IPS-11a (cell line): ENCODE data around the gene ROBO1.

Experiments
- H3K4me3 ChIP-seq: one replicate; pipeline ENCODE4 v1.5.1; 2013; ENCODE audit warnings: low read depth, low read length, control low read depth

The ROBO1 gene

DNA sequence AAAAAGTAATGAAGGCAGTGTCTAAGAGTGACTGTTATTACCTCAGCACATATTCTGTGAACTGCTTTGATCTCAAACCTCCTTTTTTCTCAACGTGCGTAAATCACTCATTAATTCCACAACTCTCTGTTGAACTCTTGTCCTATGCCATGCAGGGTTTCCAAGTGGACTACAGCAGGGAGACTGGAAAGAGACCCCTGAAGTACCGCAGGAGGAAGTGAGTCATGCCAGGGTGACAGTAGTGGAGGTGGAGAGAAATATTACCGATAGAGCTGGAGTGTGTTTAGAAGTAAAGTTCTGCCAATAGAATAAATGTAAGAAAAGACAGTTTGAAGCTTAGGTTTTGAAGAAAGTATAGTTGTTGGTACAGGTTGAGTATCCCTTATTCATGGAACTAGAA lies 908.9 kb downstream of the ROBO1 start:
- no peak overlapping the region for H3K4me3 ChIP-seq

DNA sequence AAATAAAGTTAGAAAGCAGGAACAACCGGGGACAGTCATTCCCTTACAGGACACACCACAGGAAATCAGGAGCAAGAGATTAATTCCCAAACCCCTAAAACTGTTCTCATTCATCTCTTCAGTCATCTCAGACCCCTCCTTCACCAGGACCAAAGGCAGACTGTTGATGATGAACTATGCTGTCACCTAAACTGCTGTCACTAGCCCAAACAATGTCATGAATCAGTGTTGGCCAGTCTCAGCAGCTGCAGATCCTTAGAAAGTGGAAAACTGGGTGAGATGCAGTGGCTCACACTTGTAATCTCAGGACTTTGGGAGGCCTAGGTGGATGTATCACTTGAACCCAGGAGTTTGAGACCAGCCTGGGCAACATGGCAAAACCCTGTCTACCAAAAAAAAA lies 909.6 kb downstream of the ROBO1 start:
- no peak overlapping the region for H3K4me3 ChIP-seq

DNA sequence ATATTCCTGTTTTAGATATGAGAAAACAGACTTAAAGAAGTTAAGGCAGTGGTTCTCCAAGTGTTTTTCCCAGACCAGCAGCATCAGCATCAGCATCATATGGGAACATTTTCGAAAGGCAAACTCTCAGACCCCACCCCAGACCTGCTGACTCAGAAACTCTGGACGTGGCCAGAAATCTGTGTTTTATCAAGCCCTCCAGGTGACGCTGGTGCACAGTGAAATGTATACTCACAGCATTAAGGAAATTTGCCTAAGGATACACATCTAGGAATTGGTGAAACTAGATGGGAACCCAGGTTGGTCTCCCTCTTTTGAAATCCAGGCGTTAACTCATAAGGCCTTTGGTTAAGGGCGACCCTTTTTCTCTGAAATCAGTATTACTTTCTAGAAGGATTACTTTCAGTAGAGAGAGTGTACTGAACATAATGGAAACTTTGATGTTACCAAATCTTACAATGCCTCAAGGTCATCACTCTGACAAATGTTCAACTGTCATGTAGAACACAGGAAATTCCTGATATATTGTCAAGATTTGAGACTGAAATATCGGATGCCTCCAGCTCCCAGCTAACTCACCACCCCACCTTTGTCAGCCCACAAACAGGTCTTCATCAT lies 910.2 kb downstream of the ROBO1 start:
- H3K4me3 ChIP-seq = no peak overlapping the region

DNA sequence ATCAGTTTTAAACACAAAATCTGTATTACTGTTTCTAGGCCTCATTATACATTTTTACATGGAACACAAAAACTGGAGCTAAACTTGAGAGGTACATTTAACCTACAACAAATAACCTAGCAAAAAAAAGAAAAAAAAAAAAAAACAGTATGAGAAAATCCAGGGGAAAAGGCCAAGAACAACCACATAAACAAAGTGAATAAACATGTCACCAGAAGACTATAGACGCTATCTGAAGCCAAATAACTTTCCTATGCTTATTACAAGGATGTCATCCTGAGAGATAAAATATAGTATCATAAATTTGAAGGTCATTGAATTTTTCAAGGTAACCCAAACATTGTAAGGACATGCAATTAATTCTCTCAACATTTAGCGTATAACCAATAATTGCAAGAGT lies 911.6 kb downstream of the ROBO1 start:
- H3K4me3 ChIP-seq = no peak overlapping the region

DNA sequence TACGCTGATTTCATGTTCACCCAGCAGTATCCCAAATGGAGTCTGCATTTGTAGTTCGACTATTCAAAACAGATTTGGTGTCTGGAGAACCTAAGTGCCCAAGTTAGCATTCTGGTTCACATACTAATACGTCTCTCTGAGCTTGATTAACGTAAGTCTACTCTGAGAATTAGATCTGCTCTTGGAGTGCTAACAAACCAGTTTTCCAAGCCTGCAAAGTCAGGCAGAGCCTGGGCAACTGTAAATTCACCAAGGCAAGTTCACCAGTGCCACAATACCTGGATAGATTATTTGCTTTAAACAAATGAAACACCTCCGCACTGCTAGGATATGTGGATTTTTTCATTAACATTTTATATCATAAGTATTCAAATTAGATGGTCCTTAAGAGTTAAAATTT lies 912.6 kb downstream of the ROBO1 start:
- no peak overlapping the region for H3K4me3 ChIP-seq

DNA sequence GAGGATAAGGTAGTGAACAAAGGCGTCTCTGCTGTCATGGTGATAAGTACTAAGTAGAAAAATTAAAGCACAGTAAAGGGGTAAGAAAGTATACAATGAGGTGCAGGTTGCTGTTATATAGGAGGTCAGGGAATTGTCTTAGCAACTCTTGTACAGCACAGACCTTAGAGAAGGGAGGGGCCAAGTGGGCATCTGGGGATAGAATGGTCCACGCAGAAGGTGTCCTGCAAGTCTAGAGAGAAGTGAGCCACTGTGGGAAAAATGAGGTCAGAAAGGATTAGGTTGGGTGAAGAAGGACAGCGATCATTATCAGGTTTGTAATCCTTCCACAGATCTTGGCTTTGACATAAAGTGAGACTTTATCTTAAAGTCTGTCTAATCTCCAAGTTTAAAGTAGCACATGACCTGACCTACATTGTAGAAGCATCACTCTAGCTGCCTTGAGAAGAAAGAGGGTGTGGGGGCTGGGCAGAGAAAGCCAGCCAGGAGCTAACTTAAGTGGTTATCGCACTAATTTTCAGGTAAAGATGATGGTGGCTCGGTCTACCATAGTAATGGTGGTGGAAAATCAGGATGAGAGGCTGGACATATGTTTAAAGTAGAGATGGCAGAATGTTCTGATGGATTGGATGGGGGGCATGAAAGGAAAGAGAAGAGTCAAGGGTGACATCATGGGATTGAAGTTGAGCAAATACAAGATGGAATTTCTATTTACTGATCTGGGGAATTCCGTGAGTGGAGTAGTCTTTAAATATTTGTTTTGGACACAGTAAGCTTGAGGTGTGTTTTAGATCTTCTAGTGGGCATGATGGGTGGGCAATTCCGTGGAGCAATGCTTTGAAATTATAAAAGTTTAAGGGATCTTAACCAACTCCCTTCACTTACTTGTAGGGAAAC lies 919.2 kb downstream of the ROBO1 start:
- H3K4me3 ChIP-seq = no peak overlapping the region

DNA sequence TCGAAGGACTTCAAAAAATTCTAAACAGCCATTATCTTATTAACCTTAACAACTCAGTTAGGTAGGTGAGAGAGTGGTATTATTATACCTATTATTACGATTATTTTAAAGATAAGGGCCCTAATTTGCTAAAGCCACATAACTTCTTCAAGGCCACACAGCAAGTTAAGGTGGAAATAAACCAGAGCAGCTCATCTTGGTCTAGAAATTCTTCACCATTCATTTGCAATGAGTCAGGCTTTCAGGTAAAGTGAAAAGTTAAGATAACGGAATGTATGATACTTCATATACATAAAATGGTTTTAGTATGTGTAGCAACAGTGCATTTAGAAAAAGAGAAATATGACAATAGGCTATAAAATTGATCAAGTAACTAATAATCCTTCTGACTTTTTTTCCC lies 920.2 kb downstream of the ROBO1 start:
- H3K4me3 ChIP-seq = no peak overlapping the region

DNA sequence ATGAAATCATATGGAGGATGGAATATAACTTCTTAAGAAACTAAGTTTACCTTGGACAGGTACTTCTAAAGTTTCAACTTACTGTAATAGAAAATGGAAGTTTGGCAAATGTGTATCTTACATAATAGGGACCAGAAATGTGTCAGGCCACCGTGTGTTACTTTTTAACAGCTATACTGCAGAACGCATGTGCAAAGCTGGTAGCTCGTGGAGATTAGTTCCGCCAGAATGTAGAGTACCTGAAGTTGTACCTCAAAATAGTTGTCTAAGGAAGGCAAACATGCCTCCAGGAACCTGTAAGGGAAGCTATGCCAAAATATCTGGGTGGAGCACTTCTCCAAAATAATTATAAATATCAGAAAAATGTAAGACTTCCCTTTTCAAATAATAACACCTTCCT lies 920.6 kb downstream of the ROBO1 start:
- H3K4me3 ChIP-seq = no peak overlapping the region

DNA sequence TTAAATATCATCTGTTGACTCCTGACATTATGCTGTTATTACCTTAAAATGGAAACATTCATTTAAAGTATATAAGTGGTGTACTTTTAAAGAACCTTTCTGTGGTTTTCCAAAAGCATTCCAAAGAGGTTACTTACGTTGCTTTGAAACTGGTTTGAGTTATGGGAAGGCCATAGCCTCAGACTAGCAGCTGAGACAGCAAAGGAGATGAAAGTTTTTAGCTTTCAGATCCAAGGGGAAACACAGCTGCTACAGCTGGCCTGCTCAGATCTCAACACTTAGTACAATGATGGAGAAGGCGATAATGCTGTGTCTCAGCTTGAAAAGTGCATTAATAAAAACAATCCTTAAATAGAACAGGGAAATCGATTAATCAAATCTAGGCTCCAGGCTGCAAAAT lies 921.1 kb downstream of the ROBO1 start:
- no peak overlapping the region for H3K4me3 ChIP-seq

DNA sequence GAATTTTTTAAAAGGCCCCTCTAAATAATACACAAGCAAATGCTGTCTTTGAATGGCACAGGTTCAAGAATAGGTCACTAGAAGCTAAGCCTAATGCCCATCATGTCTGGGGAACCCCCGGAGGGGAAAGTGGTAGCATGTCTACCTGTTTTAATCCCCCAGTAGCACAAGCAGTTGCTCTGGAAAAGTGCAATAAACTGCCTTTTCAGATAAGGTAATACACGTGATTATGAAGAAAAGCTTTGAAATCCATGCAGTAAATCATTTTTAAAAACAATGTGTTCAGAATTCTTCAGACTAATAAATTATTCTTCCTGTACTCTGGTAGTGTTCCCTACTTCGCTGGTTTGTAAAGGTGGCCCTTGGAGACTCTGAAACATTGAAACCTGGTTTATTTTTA lies 922.2 kb downstream of the ROBO1 start:
- H3K4me3 ChIP-seq = no peak overlapping the region

DNA sequence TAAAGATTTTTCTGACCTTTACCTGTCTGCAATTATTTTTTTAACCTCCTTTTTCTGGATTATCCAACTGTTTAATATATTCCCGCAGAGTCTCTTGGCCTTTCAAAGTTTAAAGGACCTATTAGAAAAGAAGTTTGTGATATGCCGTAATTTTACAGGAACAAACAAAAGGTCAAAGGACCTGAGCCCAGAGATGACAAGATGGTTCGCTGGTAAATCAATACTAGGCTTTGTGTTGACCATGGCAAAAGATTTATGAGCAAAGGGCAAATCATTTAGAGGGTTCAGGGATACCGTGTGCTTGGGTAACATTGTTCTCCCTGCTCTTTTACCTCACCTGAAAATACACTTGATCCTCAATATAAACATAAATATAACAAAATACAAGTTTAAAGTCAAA lies 923.5 kb downstream of the ROBO1 start:
- H3K4me3 ChIP-seq = no peak overlapping the region

DNA sequence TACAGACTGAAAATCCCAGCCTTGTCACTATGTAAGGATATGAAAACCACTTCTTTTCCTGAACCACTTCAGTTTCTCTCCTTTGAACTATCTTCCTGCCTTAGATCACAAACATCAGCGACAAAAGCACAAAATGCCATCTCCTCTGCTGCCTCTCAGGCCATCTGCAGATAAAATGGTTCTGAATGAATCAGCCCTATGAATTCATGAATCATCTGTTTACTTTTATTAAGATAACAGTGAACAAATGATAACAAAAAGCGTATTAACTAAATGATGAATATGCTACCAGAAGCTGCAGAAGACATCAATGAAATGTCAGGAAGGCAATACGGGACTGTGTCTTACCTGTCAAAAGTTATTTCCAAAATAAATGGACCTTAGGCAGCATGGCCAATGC lies 928.1 kb downstream of the ROBO1 start:
- H3K4me3 ChIP-seq = no peak overlapping the region

DNA sequence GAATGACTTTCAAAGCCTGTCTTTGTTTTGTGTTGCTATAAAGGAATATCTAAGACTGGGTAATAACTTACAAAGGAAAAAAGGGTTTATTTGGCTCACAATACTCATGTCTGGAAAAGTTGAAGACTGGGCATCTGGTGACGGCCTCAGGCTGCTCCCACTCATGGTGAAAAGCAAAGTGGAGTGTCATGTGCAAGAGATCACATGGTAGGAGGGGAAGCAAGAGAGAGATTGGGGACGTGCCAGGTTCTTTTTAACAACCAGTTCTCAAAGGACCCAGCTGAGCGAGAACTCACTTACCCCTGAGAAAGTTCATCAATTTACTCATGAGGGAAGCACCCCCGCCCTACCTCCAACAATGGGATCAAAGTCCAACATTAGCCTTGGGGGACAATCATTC lies 929.4 kb downstream of the ROBO1 start:
- H3K4me3 ChIP-seq = no peak overlapping the region

DNA sequence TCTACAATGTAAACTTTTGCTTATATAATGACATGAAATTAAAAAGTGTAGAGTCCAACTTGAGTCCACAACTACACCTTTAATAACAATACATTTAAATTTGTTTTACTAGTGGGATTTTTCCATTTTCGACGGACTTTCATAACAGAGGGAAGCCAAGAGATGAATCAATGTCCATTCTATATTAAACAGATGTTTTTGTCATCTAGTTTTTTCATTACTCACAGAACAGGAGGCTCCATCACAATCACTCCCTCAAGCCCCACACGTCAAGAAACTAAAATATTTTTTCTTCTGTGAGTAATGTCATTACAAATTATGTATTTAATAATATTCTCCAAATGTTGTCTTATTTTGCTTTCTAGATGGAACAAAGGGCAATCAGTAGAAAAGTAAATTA lies 932.9 kb downstream of the ROBO1 start:
- no peak overlapping the region for H3K4me3 ChIP-seq

DNA sequence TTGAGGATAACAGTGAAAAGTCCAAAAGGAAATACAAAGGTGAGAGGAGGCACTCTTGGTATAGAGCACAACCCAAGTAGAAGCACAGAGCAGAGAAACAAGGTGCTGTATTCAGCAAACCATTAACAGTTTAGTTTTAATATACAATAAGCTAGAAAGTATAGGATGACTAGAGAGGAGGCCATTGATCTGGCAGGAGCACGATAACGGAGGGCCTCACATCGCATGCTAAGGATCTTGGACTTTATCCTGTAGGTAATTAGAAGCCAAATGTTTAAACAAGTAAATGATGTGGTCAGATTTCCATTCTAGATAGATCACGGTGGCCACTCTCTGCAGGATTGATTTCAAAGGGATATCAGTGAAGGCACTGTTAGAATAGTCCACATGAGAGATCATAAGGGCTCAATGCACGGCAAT lies 935.0 kb downstream of the ROBO1 start:
- H3K4me3 ChIP-seq = no peak overlapping the region

DNA sequence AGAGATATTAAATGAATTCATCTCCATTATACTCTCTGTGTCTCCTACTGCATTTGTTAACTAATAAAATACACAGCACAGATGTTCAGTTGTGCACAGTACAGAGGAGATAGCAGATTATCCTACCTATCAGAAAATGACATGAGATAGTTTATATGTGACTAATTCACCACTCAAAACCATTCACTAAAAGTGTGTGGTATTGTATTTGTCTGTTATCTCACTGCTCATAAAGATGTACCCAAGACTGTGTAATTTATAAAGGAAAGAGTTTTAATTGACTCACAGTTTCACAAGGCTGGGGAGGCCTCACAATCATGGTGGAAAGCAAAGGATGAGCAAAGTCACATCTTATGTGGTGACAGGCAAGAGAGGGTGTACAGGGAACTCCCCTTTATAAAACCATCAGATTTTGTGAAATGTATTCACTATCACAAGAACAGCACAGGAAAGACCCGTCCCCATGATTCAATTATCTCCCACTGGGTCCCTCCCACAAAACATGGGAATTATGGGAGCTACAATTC lies 936.3 kb downstream of the ROBO1 start:
- H3K4me3 ChIP-seq = no peak overlapping the region

DNA sequence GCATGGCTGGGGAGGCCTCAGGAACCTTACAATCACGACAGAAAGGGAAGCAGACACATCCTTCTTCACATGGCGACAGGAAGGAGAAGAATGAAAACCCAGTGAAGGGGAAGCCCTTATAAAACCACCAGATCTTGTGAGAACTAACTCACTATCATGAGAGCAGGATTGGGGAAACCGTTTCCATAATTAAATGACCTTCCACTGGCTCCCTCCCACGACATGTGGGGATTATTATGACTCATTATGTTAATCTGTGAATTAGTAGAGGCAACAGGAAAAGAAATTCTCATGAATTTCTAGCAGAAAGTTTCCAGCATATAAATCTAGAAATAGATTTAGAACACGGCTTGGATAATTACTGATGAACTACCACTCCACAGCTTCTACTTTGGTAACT lies 937.3 kb downstream of the ROBO1 start:
- no peak overlapping the region for H3K4me3 ChIP-seq

DNA sequence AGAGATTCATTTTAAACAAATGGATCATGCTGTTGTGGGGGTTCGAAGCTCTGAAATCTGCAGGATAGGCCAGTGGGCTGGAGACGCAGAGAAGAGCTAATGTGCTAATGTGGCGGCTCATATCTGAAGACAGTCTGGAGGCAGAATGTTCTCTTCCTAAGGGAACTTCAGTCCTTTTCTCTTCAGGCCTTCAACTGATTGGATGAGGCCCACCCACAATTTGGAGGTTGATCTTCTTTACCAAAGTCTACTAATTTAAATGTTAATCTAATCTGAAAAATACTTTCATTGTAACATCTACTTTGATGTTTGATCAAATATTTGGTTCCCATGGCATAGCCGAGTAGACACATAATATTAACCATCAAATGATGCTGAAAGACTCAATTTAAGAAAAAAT lies 940.2 kb downstream of the ROBO1 start:
- no peak overlapping the region for H3K4me3 ChIP-seq

DNA sequence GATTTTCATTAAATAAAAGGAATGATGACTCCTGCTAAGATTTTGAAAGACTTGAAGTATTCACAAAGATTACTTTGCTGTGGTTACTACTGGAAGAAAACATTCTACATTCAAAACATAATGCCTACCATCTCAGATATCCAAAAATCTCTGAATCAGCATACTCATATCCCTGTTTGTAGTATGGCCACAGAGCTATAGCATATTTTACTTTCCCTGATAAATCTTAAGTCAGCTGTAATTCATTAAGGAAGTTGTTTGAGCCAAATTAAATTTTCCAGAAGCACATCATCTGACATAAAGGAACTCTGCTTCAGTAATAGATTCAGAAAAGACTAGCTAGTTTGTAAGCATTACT lies 942.0 kb downstream of the ROBO1 start:
- H3K4me3 ChIP-seq = no peak overlapping the region

DNA sequence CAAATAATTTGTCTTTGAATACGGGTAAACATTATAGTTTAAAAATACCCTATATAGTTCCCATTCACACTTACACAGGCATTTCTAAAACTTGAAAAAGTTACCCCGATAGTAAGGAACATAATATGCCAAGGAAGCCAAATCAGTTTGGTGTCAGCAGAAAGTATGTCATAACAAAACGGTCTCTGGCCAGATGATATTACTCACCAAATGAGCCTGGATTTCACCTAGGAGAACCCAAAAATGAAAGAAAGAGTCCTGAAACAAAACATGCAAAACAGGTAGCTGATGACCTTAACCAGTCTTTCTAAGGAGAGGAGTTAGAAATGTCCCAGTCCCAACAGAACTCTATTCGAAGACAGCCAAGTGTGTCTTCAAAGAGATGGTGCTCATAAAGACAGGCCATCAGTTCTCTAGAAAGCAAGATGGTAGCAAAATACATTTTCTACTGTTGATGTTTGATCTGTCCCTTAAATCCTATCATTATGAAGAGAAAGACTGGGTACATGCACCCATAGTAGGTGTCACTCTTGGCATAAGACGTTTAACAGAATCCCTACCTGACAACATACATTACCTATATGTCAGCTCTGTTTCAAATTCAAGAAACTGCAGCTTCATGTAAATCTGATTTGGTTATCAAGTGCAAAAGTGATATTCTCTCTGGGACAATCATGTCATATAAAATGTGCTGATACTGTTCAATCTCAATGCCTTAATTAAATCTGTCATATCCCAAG lies 942.5 kb downstream of the ROBO1 start:
- H3K4me3 ChIP-seq = no peak overlapping the region

DNA sequence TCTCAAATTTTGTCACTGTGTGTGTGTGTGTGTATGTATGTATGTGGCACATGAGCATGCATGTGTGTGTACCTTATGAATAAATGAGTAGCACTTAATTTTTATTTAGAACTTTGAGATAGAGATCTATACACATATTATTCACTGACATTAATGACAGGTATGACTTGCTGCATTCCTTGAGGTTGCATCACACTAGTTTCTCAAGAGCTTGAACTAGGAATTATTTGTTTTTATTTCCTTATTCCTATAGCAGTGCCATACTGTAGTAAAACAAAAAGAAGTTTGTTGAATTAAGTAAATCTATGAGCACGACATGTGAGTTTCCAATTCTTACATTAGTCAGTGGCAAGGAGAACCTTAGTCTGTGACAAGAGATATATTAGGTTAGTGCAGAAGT lies 943.9 kb downstream of the ROBO1 start:
- H3K4me3 ChIP-seq = no peak overlapping the region

DNA sequence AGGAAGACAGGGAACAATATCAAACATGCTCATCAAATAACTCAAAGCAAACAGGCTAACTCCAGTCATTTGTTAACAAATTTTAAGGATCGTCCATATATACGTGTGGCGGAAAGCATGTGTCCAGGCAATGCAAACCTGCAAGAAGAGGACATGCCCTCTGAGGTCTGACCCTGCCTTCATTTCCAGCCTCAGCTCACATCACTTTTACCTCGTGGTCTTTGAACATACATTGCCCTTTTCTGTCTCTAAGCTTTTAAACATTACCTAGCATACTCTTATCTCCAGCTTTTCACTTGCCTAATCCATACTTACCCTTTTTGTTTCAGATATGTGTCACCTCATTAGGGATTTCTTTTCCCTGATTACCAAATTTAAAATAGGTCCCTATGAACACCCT lies 944.4 kb downstream of the ROBO1 start:
- no peak overlapping the region for H3K4me3 ChIP-seq
